ENCODE results near the gene NUTM2F.
"Not testable (repeated sequence)": the region's sequence is repeated elsewhere in the genome, so short reads cannot be mapped to it uniquely, and the experiment has no call there.

DNA sequence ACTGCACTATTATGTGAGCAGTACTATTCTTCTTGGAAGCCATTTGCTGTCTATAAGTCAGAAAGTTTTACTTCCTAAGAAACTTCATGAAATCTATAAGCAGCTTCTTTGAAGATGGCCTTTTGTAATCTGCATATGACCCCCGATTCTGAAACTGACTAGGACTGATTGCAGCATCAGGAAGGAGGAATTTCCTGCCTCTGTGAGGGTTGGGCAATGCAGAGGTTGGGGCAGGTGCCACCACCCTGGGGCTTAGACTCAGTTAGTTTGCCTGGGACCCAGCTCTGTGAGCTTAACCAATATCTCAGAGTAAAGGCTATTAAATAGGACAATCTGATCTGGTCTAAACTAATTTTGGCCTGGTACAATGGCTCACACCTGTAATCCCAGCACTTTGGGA lies 28.7 kb upstream of the NUTM2F start:
- TF ChIP-seq, protein P1, sequence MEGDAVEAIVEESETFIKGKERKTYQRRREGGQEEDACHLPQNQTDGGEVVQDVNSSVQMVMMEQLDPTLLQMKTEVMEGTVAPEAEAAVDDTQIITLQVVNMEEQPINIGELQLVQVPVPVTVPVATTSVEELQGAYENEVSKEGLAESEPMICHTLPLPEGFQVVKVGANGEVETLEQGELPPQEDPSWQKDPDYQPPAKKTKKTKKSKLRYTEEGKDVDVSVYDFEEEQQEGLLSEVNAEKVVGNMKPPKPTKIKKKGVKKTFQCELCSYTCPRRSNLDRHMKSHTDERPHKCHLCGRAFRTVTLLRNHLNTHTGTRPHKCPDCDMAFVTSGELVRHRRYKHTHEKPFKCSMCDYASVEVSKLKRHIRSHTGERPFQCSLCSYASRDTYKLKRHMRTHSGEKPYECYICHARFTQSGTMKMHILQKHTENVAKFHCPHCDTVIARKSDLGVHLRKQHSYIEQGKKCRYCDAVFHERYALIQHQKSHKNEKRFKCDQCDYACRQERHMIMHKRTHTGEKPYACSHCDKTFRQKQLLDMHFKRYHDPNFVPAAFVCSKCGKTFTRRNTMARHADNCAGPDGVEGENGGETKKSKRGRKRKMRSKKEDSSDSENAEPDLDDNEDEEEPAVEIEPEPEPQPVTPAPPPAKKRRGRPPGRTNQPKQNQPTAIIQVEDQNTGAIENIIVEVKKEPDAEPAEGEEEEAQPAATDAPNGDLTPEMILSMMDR (IDR thresholded peaks at IDR 0.05): not testable (repeated sequence)
- not testable (repeated sequence) for TF ChIP-seq EP300 (IDR thresholded peaks at IDR 0.05)
